HCT116 (cell line): ENCODE data around the gene SLMAP. TPM values are rescaled to one million over a fixed set of nuclear protein-coding genes. Genes with fewer than 3 reads are reported as not detected.
"Not testable (repeated sequence)": the region's sequence is repeated elsewhere in the genome, so short reads cannot be mapped to it uniquely, and the experiment has no call there.

Experiments used
- ATAC-seq: fragments of 200-7000 bp; cut with Tn5 transposase; 2 replicates; pipeline ENCODE4 v1.9.1; 2020; ENCODE audit warnings: mild to moderate bottlenecking, moderate library complexity
- BruUV-seq: library from RNA; stranded (reverse); fragments of 400-500 nt; replicated peaks from 2 replicates; lab custom pipeline; 2021; lab: Mats Ljungman, UMichigan
- CTCF ChIA-PET: fragments of 300-600 bp; sonication (Branson Sonifier 250); formaldehyde crosslinking; loops from one replicate; lab custom pipeline; 2021; ENCODE audit warnings: antibody characterized with exemption; lab: Charles Lee
- POLR2A ChIA-PET: fragments of 300-600, 350-600 bp; sonication (Branson Sonifier 250); formaldehyde crosslinking; loops from one replicate; lab custom pipeline; 2021; ENCODE audit warnings: antibody characterized with exemption; lab: Charles Lee
- RAD21 ChIA-PET, 2 experiments: fragments of 300-600 bp; sonication (Branson Sonifier 250); formaldehyde crosslinking; loops; one replicate each; lab custom pipeline; 2023; ENCODE audit warnings: low total read pairs in 2 of 2; ENCODE audit not compliant: uncharacterized antibody in 2 of 2, unreplicated experiment in 2 of 2, low non-redundant PET in 1 of 2; lab: Charles Lee
- DNase-seq: peaks from one replicate; pipeline ENCODE4 v3.0.0-alpha.2; 2010; ENCODE audit warnings: low read depth, low spot score
- H2AFZ ChIP-seq: fragments of 200-600 bp; shearing (Covaris generic), sonication (generic); 2 replicates; pipeline ENCODE4 v1.6.1; 2017; ENCODE audit warnings: low read depth, mixed run types, mixed read lengths, antibody characterized with exemption, low read length; ENCODE audit not compliant: poor library complexity, severe bottlenecking
- H3K27ac ChIP-seq: 2 replicates; pipeline ENCODE4 v1.5.1; 2012; ENCODE audit warnings: low read depth, low read length
- H3K27me3 ChIP-seq: fragments of 200-600 bp; sonication (generic); 2 replicates; pipeline ENCODE4 v1.6.1; 2016; ENCODE audit warnings: mixed run types, low read length, mixed read lengths; ENCODE audit not compliant: insufficient read depth
- H3K36me3 ChIP-seq, 2 experiments: fragments of 200-500 bp in 1 of 2; fragments of 200-600 bp in 1 of 2; sonication (Bioruptor generic) in 1 of 2; sonication (generic) in 1 of 2; 2 replicates each; pipeline versions ENCODE4 v1.5.1 to v1.6.1; 2014 to 2016; ENCODE audit warnings: low read length in 2 of 2, inconsistent platforms in 1 of 2, mixed read lengths in 1 of 2, mixed run types in 1 of 2; ENCODE audit not compliant: insufficient read depth in 2 of 2, control insufficient read depth in 1 of 2
- H3K4me1 ChIP-seq, 2 experiments: fragments of 200-600 bp in 1 of 2; sonication (generic) in 1 of 2; 2 replicates each; pipeline versions ENCODE4 v1.5.1 to v1.6.1; 2012 to 2017; ENCODE audit warnings: low read length in 2 of 2, inconsistent platforms in 1 of 2, mild to moderate bottlenecking in 1 of 2, mixed read lengths in 1 of 2, mixed run types in 1 of 2, moderate library complexity in 1 of 2; ENCODE audit not compliant: insufficient read depth in 2 of 2, control insufficient read depth in 1 of 2
- H3K4me2 ChIP-seq: fragments of 200-600 bp; sonication (generic); 2 replicates; pipeline ENCODE4 v1.6.1; 2017; ENCODE audit warnings: mixed run types, low read length, mixed read lengths
- H3K4me3 ChIP-seq, 2 experiments: fragments of 200-600 bp in 1 of 2; sonication (generic) in 1 of 2; replicated peaks in 1 of 2; 2 replicates each; pipeline ENCODE4 v1.5.1; 2011 to 2016; ENCODE audit warnings: low read length in 2 of 2, control low read depth in 1 of 2, low read depth in 1 of 2, mild to moderate bottlenecking in 1 of 2, mixed read lengths in 1 of 2, mixed run types in 1 of 2
- H3K79me2 ChIP-seq: fragments of 200-600 bp; sonication (generic); 2 replicates; pipeline ENCODE4 v1.6.1; 2017; ENCODE audit warnings: mild to moderate bottlenecking, mixed run types, low read length, moderate library complexity, mixed read lengths; ENCODE audit not compliant: insufficient read depth
- H3K9ac ChIP-seq: fragments of 200-600 bp; sonication (generic); 2 replicates; pipeline ENCODE4 v1.6.1; 2016; ENCODE audit warnings: low read length, mixed read lengths
- H3K9me2 ChIP-seq: fragments of 200-600 bp; sonication (generic), shearing (Covaris generic); 2 replicates; pipeline ENCODE4 v1.6.1; 2017; ENCODE audit warnings: mixed run types, mild to moderate bottlenecking, moderate library complexity; ENCODE audit not compliant: insufficient read depth
- H3K9me3 ChIP-seq, 2 experiments: fragments of 200-500 bp in 1 of 2; fragments of 200-600 bp in 1 of 2; sonication (Bioruptor generic) in 1 of 2; sonication (generic) in 1 of 2; 2 replicates each; pipeline ENCODE4 v1.6.1; 2014 to 2017; ENCODE audit warnings: low read length in 2 of 2, mixed read lengths in 2 of 2, inconsistent platforms in 1 of 2, low read depth in 1 of 2, mild to moderate bottlenecking in 1 of 2, mixed run types in 1 of 2, moderate library complexity in 1 of 2; ENCODE audit not compliant: control insufficient read depth in 1 of 2, insufficient read depth in 1 of 2
- H4K20me1 ChIP-seq: fragments of 200-600 bp; sonication (generic), shearing (Covaris generic); 2 replicates; pipeline ENCODE4 v1.6.1; 2017; ENCODE audit warnings: mixed run types, mild to moderate bottlenecking, moderate library complexity; ENCODE audit not compliant: insufficient read depth
- CBX3 ChIP-seq: IDR thresholded peaks from 2 replicates; pipeline ENCODE4 v1.6.1; 2012; ENCODE audit warnings: low read depth
- REST ChIP-seq: IDR thresholded peaks from 2 replicates; pipeline ENCODE4 v1.6.1; 2012; ENCODE audit warnings: low read depth
- intact Hi-C: fragments of 100-400 bp; cut with micrococcal nuclease; formaldehyde crosslinking; loops from 2 replicates; pipeline ENCODE4 v1.10.0; 2022
- total RNA-seq: library from RNA; stranded (reverse); gene quantifications from one replicate; pipeline ENCODE4 v1.2.1, GENCODE V29; 2021; ENCODE audit not compliant: unreplicated experiment

Gene SLMAP
- total RNA-seq, 1 experiment from 2014 or later: 81.0 TPM

GRCh38 chr3:57805674-57806073, 49.6 kb downstream of the SLMAP start (continued):
- peak; percentile 69 for TF ChIP-seq REST

- RAD21 ChIA-PET, H3K27me3 ChIP-seq, CTCF ChIA-PET, DNase-seq, H3K9me2 ChIP-seq, H3K9me3 ChIP-seq, H3K36me3 ChIP-seq, intact Hi-C loops, H4K20me1 ChIP-seq, H3K9ac ChIP-seq, ATAC-seq, H2AFZ ChIP-seq, BruUV-seq: not testable (repeated sequence)
- Histone ChIP-seq H3K4me1 (peaks cover 47 to 57% of the 10 kb centered on the region in 2 experiments), H3K4me2 (peak overlapping the region; percentile 69), H3K27ac (peak overlapping the region; percentile 77; the same call in 1 of the 2 replicates), H3K79me2 (peaks cover 96% of the 10 kb centered on the region), H3K4me3 (peak overlapping the region in 1 of 2 experiments; percentile 25; a peak in 2 of 4 replicates)
- TF ChIP-seq CBX3: peak; percentile 9; the same call in 1 of the 2 replicates
- POLR2A ChIA-PET: interaction anchor here (0.6 to 1.2 kb wide), 2 partner anchors 10 to 168 kb away, joined by 3 read pairs; no protein-coding TSS in a partner anchor
Measured at GRCh38 chr3:57806195-57806594, 50.1 kb downstream of the SLMAP start.
